ENCODE measurements around the gene ADGRB3. TPM values are rescaled to one million over a fixed set of nuclear protein-coding genes. Genes with fewer than 3 reads are reported as not detected.

The ADGRB3 gene
- total and polyA plus RNA-seq, 7 donors: 0.10 to 0.39 (median 0.21) TPM; not detected in 1

DNA sequence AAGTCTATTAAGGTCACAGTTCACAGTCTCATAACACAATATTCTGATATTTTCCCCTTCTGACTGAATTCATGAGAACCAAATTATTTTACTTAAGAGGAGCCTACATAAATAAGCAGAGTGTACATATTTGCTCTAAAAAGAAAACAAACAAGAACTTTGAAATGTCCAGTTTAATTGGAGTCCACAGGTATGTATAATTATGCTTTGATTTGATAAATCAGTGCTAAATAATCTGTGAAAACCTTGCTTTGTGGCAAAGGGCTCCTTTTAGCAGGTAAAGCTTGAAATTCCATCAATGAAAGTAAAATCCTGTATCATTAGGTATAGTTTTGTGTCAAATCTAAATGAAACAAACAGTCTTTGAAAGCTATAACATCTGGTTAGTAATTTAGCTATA is 69.4 kb downstream of the ADGRB3 start:
- H3K27ac ChIP-seq: no peak overlapping the region
- H3K9me3 ChIP-seq: no peaks in the 10 kb centered on the region
- ATAC-seq (no peak), DNase-seq (no peak)
- TF ChIP-seq, protein P1, sequence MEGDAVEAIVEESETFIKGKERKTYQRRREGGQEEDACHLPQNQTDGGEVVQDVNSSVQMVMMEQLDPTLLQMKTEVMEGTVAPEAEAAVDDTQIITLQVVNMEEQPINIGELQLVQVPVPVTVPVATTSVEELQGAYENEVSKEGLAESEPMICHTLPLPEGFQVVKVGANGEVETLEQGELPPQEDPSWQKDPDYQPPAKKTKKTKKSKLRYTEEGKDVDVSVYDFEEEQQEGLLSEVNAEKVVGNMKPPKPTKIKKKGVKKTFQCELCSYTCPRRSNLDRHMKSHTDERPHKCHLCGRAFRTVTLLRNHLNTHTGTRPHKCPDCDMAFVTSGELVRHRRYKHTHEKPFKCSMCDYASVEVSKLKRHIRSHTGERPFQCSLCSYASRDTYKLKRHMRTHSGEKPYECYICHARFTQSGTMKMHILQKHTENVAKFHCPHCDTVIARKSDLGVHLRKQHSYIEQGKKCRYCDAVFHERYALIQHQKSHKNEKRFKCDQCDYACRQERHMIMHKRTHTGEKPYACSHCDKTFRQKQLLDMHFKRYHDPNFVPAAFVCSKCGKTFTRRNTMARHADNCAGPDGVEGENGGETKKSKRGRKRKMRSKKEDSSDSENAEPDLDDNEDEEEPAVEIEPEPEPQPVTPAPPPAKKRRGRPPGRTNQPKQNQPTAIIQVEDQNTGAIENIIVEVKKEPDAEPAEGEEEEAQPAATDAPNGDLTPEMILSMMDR (IDR thresholded peaks at IDR 0.05): no peak
- H3K27me3 ChIP-seq (ENCODE audit: insufficient read depth in 3 of 3, low read length in 2 of 3): no peaks in the 10 kb centered on the region
- intact Hi-C loops (cut with DNase I): no loop called here
- no peaks in the 10 kb centered on the region for H3K4me1 ChIP-seq
- H3K4me3 ChIP-seq: no peak overlapping the region
- H3K36me3 ChIP-seq (ENCODE audit: insufficient read depth in 1 of 2, low read depth in 1 of 2): no peaks in the 10 kb centered on the region

DNA sequence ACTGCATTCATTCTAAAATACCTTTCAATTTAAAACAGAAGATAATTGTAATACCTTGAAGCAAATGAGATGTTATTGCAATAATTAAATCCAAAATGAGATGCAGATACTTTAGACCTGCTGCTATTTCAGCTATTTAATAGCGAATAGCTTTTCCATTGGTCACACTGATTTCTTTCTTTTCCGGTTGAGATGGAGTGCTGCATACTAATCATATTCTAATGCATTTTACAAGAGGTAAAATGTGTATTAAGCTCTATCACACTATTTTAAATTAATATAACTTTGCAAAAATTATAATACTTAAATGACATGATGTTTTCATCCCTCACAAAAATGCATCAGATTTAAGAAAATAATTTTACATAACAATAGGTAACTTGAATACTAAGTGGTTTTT is 74.0 kb downstream of the ADGRB3 start:
- Histone ChIP-seq H3K27me3 (ENCODE audit: insufficient read depth in 3 of 3, low read length in 2 of 3) (no peaks in the 10 kb centered on the region), H3K27ac (no peak overlapping the region), H3K36me3 (ENCODE audit: insufficient read depth in 1 of 2, low read depth in 1 of 2) (no peaks in the 10 kb centered on the region), H3K4me3 (no peak overlapping the region), H3K9me3 (no peaks in the 10 kb centered on the region), H3K4me1 (no peaks in the 10 kb centered on the region)
- TF ChIP-seq, protein P1 (IDR thresholded peaks at IDR 0.05): no peak
- 53 to 56% (median 56%) methylated on average over 2 of the region's 2 CpGs for WGBS, 3 donors
- ATAC-seq (no peak), DNase-seq (no peak)
- intact Hi-C loops (cut with DNase I): loop anchor here in 1 of 2 donors (1.0 kb wide), 1 partner anchor 21 kb away; no protein-coding TSS in a partner anchor

DNA sequence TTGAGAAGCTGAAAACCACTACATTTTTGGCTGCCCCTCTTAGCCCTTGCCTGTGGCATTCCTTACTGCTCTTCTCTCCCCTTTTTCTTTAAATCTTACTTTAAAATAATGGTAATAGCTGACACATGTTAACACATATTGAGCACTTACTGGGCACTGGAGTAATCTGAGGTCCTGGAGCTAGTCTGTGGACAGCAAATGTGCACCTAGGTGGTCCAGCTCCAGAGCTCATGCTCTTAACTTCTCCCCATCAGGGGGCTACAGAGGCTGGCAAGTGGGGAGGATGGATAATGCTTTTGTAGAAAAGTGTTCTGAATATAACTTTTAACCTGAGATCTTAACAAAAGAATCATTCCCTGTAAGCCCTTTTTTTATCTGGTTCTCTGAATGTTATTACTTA is 74.8 kb downstream of the ADGRB3 start:
- H3K36me3 ChIP-seq (ENCODE audit: insufficient read depth in 1 of 2, low read depth in 1 of 2): no peaks in the 10 kb centered on the region
- no peak overlapping the region for H3K4me3 ChIP-seq
- intact Hi-C loops (cut with DNase I): loop anchor here in 1 of 2 donors (1.0 kb wide), 1 partner anchor 22 kb away; no protein-coding TSS in a partner anchor
- TF ChIP-seq, protein P1 (IDR thresholded peaks at IDR 0.05): no peak
- no peaks in the 10 kb centered on the region for H3K4me1 ChIP-seq
- no peaks in the 10 kb centered on the region for H3K9me3 ChIP-seq
- ATAC-seq (no peak), DNase-seq (no peak)
- H3K27ac ChIP-seq: no peak overlapping the region
- H3K27me3 ChIP-seq (ENCODE audit: insufficient read depth in 3 of 3, low read length in 2 of 3): no peaks in the 10 kb centered on the region

DNA sequence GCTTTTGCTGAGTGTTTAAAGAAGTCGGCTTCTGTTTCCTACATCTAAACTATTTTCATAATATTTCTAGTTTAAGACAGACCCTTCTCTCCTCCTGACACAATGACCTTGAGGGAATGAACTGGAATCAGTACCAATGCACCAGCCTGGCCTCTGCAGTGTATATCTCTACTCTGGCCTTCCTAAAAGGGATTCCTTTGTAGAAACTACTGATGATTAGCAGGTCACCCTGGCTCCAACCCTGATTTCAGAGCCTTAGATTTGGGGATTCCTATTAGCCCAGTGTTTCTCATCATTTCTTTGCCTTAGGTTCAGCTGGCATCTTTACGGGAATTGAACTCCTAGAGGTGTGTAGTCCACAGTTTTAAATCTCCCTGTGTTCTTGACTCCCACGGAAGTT is 75.4 kb downstream of the ADGRB3 start:
- no peaks in the 10 kb centered on the region for H3K9me3 ChIP-seq
- no peaks in the 10 kb centered on the region for H3K27me3 ChIP-seq (ENCODE audit: insufficient read depth in 3 of 3, low read length in 2 of 3)
- no peak overlapping the region for H3K4me3 ChIP-seq
- DNase-seq: no peak
- H3K4me1 ChIP-seq: no peaks in the 10 kb centered on the region
- no peak for ATAC-seq
- intact Hi-C loops (cut with DNase I): no loop called here
- no peaks in the 10 kb centered on the region for H3K36me3 ChIP-seq (ENCODE audit: insufficient read depth in 1 of 2, low read depth in 1 of 2)
- H3K27ac ChIP-seq: no peak overlapping the region
- 82 to 91% (median 84%) methylated on average over 3 of the region's 3 CpGs for WGBS, 3 donors
- TF ChIP-seq, protein P1 (IDR thresholded peaks at IDR 0.05): no peak

DNA sequence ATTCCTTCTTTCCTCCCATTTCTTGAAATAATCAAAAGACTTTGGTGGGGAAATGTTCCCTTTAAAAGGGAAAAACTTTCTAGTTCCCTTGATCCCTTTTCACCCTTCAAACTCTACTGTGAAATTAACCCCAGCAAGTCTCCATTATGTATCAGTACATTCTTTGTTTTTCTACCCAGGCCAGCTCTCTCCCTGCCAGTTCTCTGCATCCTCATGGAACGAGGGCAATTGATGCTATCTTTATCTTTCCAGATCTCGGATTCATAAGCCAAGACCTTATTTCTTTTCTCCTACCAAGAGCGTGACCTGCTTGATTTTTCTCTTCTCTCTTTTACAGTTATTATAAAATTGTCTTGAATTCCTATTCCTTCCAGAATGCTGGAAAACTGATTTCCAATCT is 75.8 kb downstream of the ADGRB3 start:
- no peaks in the 10 kb centered on the region for H3K4me1 ChIP-seq
- no peak overlapping the region for H3K27ac ChIP-seq
- DNase-seq (no peak), ATAC-seq (no peak)
- H3K36me3 ChIP-seq (ENCODE audit: insufficient read depth in 1 of 2, low read depth in 1 of 2): no peaks in the 10 kb centered on the region
- H3K9me3 ChIP-seq: no peaks in the 10 kb centered on the region
- TF ChIP-seq, protein P1 (IDR thresholded peaks at IDR 0.05): no peak
- H3K27me3 ChIP-seq (ENCODE audit: insufficient read depth in 3 of 3, low read length in 2 of 3): no peaks in the 10 kb centered on the region
- WGBS, 3 donors: 41 to 43% (median 41%) methylated on average over 3 of the region's 3 CpGs
- intact Hi-C loops (cut with DNase I): no loop called here
- H3K4me3 ChIP-seq: no peak overlapping the region

Measured in psoas muscle (tissue), 8 donors.